ENCODE data around the gene OPCML.

DNA sequence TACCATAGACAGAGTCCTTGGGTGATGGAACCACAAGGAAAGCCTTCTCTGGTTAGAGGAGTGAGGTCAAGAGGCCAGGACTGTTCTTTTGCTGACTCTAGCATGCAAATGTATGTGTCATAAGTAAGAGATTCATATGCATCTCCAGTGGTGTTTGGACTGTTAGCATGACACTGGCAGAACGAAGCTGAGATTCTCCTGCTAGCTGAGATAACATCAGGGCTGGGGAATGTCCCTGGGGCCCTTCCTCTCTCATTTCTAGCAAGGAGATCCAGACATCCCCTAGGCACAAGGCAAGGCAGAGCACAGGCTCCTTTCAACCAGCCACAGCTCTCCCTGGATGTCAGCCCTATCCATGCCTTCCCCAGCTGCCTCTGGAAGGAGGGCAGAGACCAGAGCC, 711.3 kb downstream of the OPCML start:
- TF ChIP-seq, protein P1, sequence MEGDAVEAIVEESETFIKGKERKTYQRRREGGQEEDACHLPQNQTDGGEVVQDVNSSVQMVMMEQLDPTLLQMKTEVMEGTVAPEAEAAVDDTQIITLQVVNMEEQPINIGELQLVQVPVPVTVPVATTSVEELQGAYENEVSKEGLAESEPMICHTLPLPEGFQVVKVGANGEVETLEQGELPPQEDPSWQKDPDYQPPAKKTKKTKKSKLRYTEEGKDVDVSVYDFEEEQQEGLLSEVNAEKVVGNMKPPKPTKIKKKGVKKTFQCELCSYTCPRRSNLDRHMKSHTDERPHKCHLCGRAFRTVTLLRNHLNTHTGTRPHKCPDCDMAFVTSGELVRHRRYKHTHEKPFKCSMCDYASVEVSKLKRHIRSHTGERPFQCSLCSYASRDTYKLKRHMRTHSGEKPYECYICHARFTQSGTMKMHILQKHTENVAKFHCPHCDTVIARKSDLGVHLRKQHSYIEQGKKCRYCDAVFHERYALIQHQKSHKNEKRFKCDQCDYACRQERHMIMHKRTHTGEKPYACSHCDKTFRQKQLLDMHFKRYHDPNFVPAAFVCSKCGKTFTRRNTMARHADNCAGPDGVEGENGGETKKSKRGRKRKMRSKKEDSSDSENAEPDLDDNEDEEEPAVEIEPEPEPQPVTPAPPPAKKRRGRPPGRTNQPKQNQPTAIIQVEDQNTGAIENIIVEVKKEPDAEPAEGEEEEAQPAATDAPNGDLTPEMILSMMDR (IDR thresholded peaks at IDR 0.05): no peak
- no peak for TF ChIP-seq POLR2A (IDR thresholded peaks at IDR 0.05)
